HL-60/S4 (cell line): ENCODE data around the gene PTPRN2.
"Not testable (repeated sequence)": the region's sequence is repeated elsewhere in the genome, so short reads cannot be mapped to it uniquely, and the experiment has no call there.

Experiments used
- in situ Hi-C: fragments of 300-500 bp; cut with MboI; formaldehyde crosslinking; loops from 2 replicates; pipeline ENCODE4 v1.14.3; 2022; ENCODE audit warnings: low sequenced_read_pairs

Gene PTPRN2

DNA sequence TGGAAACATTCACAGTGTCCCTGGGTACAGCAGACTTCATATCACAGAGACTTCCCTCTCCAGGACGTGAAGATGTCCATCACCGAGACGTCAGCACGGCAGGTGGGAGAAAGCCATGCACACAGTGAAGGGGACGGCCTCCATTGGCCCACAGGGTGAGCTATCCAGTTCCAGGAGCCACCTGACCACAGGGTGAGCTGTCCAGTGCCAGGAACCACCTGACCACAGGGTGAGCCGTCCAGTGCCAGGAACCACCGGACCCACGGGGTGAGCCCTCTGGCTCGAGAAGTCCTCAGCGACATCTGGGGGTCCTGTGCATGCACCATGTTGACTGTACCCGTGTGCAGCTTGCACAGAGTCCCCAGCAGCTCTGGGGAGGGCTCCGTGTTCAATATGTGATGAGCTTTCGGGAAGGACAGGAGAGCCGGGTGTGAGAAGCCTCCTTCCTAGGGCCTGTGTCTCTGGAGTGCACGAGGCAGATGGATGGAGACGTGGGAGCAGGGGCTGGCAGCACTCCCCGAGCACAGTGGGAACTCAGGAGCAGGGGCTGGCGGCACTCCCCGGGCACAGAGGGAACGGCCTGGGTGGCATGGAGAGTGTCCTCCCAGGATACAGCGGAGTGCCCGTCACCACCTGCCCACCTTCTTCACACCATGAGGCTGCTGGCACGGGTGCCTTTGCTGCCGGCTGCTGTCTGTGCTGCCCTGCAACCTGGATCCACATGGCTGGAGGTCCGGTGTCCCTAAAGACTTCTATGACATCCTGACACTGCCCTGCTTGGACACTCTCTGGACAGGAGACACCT is 634.6 kb downstream of the PTPRN2 start:
- in situ Hi-C loops = no loop called here

DNA sequence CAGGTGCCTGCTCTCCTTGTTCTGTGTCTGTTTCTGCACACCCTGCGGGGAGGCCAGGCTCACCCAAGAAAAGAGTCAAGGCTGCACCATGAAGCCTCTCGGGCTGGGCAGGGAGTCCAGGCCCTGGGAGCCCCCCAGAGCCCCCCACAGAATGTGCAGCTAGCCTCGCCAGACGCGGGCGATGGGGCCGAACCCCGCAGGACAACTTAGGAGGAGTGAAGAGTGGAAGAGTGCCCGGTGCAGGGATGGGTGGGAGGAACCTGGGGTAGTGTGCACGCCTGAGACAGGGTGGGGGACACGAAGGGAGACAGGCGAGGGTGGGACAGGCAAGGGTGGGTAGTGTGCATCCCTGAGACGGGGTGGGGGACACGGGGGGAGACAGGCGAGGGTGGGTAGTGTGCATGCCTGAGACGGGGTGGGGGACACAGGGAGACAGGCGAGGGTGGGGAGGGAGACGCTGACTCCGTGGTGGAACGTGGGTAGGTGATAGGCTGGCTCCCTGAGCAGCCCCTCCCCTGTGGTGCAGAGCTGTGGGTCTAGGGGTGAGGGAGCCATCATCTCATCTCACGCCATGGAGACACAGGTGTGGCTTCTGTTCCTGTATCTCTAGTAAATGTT is 635.5 kb downstream of the PTPRN2 start:
- in situ Hi-C loops = no loop called here

DNA sequence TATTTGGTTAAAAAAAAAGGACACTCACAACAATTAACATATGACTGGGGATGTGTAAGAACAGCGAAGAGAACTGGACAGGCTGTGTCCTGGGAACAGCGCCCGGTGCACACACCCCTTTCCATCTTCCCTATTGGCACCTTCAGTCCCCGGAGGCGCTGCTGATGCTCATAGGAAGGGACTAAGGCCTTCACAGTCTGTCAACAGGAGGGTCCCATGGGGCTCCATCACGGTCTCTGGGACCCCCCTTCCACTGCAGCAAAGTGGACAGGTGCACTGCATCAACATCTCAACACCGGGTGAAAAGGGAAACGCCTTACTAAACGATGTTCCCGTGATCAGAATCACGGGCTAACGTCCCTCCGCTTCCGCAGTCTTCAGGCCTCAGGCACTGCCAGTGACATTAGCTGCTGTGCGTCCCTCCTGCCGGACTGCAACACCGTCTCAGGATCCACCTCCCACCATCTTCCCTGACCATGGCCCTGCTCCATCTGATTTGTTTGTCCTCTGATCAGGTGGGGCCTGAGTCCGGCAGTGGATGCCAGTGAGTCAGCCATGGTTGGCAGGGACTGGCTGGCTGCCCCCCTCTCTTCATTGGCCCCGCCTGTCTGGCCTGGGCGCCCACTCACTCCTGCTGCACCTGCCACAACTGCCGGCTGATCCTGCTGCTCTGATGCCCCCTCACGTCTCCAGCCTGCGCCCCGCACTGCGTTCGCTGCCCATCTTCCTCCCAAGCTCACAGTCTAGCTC is 636.1 kb downstream of the PTPRN2 start:
- in situ Hi-C loops = no loop called here

DNA sequence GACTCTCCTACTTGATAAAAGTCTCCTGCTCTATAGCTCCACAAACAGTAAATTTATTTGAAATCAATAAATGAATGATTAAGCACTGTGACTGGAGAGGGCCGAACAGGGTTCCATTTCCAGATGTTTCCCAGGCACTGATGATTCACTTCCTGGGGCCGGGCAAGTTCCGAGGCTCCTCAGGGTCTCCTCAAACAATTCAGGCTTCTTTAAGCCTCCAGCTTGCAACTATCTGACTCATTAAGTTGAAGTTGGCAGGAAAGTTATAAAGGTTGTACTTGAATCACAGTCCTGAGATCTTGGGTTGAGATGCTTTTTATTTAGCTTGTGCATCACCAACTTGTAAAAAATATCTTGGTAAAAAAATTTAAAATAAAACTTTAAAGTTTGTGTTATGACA is 637.9 kb downstream of the PTPRN2 start:
- in situ Hi-C loops = no loop called here

DNA sequence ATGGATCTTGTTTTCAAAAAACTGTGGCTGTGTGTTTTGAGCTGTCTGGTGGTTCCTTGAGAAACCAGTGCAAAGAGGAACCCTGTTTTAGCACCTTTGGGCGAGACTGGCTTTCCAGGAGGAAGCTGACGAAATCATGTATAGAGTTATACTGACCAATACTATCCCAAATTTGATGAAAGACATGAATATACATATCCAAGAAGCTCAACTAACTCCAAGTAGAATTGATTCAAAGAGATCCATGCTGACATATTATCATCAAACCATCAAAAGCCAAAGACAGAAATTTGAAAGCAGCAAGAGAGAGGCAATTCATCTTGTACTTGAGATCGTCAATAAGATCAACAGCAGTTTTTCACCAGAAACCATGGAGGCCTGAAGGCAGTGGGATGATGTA is 640.1 kb downstream of the PTPRN2 start:
- in situ Hi-C loops = no loop called here

DNA sequence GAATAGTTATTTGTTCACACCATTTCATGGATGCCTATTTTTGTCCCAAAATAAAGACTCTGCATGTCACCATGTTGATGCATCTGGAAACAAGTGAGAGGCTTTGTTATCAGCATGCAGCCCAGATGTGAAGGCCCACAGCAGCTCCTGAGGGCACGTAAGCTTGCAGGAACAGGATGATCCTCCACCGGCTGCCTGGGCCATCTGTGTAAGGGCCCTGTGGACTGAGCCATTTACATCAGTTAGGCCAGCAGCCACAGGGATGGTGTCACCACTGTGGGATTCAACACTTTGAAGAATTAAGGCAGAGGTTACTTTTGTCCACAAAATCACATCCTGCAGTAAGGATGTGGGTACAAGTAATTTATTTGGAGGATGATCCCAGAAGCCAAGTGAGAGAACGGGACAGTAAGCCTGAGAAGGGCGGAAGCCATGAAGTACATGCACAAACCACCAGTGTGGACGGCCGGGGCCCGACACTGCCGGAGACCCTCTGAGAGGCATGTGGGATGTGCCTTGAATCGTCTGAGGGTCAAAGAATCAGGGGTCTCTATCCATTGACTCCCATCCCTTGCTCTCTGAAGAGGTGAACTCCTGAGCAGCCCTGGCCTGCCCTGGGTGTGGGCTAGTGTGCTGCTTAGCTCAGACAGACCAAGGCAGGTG is 641.1 kb downstream of the PTPRN2 start:
- in situ Hi-C loops = no loop called here

DNA sequence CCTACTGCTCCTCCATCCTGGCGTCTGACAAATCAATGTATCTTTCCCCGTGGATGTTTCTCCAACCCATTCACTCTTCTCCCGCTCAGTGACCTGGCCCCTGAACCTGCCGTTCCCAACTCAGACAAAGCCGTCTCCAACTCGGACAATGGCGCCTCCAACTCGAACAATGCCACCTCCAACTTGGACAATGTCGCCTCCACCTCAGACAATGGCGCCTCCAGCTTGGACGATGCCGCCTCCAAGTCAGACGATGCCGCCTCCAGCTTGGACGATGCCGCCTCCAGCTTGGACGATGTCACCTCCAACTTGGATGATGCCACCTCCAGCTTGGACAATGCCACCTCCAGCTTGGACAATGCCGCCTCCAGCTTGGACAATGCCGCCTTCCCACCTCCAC is 642.2 kb downstream of the PTPRN2 start:
- in situ Hi-C loops = no loop called here

DNA sequence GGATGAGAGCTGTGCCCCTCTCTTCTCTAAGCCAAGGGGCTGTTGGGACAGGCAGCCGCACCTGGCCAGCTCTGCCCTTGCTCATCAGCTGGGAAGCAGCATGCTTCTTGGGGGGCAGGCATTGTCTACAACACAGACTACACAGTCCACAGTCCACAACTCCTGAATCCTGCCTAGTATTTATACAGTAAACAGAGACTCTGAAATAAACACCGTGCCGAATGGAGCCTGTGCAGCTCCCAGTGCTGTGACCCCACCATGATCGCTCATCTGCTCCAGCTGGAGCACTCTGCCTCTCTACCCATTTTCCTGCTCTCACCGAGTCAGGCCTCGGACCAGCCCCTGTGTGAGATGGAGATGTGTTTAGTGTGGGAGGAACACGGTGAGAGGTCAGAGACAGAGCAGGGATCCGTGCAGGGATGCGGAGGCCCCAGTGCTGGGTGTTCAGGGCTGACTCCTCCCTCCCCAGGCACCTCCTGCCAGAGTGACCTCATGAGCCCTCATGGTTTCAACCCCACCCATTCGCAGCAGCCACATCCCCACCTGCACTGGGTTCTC is 642.8 kb downstream of the PTPRN2 start:
- in situ Hi-C loops = no loop called here

DNA sequence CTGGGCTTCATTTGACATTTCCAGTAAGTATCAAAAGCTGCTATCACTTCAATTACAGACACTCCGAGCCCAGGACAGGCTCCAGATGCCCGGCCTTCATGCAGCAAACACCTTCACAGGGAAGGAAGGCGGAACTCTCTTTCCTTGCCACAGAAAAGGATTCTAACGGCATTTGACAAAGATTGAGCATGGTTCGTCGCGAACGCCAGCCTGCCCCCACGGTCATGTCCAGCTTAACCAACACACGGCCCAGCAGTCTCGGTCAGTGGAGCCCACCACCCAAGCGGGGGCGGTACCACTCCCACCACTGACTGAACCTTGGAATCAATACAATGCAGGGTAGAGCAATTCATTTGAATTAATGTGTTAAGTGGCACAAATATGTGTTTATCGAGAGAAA is 643.6 kb downstream of the PTPRN2 start:
- in situ Hi-C loops = no loop called here

DNA sequence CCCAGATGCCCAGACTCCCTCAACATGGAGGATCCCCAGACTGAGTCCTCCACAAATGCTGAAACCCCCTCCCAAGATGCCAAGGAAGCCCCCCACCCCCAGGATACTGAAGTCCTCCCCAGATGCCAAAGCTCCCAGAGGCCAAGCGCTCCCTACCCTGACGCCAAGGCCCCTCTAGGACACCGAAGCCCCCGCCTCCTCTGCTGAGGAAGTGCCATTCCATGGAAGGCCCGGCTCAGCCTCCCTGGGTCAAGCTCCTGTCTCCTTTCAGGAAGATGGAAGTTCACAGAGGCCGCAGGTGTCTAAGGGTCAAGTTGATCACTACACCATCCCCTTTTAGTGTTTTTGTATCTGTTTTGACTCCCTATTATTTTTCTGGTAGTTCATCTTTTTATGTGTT is 644.1 kb downstream of the PTPRN2 start:
- in situ Hi-C loops = no loop called here

DNA sequence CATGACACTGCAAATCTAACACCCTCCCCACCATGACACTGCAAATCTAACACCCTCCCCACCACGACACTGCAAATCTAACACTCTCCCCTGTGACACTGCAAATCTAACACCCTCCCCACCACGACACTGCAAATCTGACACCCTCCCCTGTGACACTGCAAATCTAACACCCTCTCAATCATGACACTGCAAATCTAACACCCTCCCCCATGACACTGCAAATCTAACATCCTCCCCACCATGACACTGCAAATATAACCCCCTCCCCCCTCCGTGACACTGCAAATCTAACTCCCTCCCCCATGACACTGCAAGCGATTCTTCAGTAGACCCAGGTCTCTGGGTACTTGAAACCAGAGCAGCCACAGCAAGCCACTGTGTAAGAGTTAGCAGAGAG is 646.4 kb downstream of the PTPRN2 start:
- in situ Hi-C loops = no loop called here

DNA sequence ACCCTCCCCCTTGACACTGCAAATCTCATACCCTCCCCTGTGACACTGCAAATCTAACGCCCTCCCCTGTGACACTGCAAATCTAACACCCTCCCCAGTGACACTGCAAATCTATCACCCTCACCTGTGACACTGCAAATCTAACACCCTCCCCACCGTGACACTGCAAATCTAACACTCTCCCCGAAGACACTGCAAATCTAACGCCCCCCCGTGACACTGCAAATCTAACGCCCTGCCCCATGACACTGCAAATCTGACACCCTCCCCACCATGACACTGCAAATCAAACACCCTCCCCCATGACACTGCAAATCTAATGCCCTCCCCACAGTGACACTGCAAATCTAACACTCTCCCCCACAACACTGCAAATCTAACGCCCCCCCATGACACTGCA is 647.1 kb downstream of the PTPRN2 start:
- in situ Hi-C loops = no loop called here

DNA sequence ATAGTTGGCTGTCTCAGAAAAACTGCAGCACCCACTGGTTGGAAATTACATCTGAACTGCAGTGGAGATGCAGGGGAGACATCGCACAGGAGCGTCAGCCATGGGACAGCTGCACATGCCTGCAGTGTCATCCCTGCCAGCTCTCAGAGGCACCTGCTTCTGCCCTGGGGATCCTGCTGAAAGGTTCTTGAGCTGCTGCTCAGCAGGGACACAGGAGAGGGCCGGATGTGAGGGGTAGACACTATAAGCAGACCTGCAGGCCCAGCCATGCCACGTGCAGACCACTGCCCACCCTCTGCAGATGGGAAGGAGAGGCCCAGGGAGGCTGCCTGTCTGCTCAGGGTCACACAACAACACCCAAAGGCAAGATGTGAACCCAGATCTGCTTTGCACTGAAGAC is 649.4 kb downstream of the PTPRN2 start:
- in situ Hi-C loops = no loop called here

DNA sequence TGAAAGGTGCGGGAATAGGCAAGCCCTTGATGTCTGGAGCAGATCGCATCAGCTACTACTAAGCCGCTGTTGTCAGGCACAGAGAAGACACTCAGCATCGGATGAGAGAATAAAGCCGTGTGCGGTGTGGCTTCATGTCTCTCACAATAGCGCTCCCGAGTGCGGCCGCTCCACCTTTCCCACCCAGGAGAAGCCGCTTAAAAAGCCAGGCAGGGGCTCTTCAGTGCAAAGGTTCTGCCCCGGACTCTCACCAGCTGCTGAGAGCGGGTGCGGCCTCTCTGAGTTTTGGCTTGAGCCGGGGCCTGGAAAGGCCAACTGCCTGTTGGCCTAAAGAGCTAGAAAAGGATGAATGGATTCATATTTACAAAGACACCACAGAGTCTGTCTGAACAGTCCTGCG is 650.2 kb downstream of the PTPRN2 start:
- in situ Hi-C loops = no loop called here

DNA sequence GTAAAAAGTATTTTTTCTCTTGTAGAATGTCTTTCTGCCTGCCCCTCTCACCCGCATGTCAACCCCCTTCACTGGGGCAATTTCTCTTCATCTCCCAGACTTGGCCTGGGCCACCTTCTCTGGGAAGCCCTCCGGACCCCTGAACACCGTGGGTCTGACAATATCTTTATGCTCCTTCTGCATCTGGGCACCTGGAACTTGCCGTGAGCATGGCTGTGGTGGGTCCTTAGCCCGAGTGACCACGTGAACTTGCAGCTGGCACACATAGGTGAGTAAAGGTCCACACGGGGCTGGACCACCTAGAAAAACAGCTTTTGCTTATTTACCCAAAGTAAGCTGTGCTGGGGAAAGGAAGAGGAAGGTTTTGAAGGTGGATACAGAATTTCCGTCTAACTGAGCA is 650.6 kb downstream of the PTPRN2 start:
- in situ Hi-C loops = no loop called here

DNA sequence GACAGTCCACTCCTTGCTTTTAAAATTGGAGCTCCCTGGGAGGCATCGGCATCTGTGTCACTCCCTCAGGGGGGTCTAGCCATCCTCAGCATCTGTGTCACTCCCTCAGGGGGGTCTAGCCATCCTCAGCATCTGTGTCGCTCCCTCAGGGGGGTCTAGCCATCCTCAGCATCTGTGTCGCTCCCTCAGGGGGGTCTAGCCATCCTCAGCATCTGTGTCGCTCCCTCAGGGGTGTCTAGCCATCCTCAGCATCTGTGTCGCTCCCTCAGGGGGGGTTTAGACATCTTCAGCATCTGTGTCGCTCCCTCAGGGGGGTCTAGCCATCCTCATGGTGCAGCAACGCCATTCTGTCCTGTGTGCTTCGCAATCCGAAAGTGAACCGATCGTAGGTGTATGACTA is 651.9 kb downstream of the PTPRN2 start:
- in situ Hi-C loops = not testable (repeated sequence)

DNA sequence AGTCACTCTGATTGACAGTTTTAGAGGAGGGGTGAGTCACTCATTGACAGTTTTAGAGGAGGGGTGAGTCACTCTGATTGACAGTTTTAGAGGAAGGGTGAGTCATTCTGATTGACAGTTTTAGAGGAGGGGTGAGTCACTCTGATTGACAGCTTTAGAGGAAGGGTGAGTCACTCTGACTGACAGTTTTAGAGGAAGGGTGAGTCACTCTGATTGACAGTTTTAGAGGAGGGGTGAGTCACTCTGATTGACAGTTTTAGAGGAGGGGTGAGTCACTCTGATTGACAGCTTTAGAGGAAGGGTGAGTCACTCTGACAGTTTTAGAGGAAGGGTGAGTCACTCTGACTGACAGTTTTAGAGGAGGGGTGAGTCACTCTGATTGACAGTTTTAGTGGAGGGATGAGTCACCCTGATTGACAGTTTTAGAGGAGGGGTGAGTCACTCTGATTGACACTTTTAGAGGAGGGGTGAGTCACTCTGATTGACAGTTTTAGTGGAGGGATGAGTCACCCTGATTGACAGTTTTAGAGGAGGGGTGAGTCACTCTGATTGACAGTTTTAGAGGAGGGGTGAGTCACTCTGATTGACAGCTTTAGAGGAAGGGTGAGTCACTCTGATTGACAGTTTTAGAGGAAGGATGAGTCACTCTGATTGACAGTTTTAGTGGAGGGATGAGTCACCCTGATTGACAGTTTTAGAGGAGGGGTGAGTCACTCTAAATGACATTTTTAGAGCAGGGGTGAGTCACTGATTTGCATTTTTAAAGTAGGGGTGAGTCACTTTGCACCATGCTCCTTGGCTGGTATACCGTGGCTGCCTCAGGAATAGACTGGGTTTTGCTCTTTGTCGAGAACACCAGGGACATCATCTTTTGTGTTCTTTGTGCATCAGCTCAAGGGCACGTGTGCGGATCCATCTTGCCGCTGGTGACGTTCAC is 654.1 kb downstream of the PTPRN2 start:
- in situ Hi-C loops = not testable (repeated sequence)

DNA sequence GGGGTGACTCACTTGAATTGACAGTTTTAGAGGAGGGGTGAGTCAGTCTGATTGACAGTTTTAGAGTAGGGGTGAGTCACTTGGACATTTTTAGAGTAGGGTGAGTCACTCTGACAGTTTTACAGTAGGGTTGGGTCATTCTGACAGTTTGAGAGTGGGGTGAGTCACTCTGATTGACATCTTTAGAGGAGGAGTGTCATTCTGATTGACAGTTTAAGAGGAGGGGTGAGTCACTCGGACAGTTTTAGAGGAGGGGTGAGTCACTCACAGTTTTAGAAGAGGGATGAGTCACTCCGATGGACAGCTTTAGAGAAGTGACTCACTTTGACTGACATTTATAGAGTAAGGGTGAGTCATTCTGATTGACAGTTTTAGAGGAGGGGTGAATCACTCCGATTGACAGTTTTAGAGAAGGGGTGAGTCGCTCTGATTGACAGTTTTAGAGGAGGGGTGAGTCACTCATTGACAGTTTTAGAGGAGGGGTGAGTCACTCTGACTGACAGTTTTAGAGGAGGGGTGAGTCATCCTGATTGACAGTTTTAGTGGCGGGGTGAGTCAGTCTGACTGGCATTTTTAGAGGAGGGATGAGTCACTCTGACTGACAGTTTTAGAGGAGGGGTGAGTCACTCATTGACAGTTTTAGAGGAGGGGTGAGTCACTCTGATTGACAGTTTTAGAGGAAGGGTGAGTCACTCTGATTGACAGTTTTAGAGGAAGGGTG is 655.0 kb downstream of the PTPRN2 start:
- in situ Hi-C loops = no loop called here

DNA sequence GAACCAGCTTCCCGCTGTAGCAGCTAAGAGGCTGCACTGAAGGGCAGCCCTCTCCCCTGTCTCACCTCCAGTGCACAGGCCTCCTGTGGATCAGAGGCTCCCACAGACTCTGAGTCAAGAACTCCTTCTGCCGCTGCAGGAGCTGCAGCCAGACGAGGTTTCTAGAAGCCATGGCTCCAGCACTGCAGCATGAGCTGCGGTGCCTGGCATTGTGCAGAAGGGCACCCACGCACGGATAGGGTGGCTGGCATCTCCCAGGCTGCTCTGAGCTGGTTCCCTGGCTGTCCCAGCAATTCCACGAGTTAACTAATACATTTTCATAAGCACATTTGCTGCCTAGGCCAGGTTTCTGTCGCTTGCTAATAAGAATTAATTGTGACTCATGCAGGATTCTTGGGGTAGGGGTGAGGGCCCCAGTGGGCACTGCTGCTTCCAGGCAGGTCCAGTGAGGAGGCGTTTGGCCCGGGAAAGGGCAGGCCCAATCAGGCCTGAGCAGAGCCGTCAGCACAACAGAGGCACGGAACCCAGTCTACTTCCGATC is 656.6 kb downstream of the PTPRN2 start:
- in situ Hi-C loops = no loop called here
